ENCODE results near the gene EIF1B.

EIF1B gene

GRCh38 chr3:40355410-40355809, 45.9 kb downstream of the EIF1B start:
- DNase-seq = no peak

- no peak for DNase-seq
These were observed 48.9 kb downstream of the EIF1B start for GRCh38 chr3:40358454-40358853.
